Measurements from ENCODE around the gene EFNA3.

Gene EFNA3

DNA sequence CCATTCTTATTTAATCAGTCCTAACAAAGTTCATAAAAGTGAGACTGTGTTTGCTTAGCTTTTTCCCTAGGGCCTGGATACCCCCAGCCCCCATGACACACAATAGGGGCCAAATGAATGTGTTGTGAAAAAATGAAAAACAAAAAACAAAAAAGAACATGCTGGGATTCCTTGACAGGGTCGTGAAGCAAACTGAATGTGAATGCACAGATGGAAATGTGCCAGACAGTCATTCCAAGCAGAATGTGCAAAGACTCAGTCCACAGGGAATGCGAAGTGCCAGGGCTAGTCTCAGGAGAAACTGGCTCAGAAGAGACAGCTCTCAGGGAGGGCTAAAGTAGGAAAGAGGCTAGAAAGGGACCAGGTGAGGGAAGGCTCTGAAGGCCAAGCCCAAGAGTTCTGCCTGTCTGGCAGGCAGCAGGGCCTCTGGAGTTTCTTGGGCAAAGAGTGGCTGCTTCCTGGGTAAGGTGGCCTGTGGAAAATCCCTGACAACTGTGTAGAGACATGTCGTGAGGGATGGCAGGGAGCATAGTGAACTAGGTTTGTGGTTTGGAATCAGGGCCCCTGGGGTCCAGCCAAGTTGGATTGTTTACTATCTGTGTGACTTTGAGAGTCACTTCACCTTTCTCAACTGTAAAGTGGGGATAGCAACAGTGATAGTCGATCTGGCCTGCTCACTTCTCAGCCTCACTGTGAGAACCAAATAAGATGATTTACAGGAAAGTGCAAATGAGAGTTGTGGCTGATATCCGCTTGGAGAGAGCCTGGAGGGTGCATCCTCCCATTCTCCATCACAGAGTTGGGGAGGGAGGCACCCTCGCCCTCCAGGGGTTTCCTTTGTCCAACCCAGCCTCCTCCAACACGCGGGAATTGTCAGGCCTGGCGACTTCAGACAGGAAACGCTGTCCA lies 28.7 kb upstream of the EFNA3 start:
- DNase-seq = peak; percentile 4

DNA sequence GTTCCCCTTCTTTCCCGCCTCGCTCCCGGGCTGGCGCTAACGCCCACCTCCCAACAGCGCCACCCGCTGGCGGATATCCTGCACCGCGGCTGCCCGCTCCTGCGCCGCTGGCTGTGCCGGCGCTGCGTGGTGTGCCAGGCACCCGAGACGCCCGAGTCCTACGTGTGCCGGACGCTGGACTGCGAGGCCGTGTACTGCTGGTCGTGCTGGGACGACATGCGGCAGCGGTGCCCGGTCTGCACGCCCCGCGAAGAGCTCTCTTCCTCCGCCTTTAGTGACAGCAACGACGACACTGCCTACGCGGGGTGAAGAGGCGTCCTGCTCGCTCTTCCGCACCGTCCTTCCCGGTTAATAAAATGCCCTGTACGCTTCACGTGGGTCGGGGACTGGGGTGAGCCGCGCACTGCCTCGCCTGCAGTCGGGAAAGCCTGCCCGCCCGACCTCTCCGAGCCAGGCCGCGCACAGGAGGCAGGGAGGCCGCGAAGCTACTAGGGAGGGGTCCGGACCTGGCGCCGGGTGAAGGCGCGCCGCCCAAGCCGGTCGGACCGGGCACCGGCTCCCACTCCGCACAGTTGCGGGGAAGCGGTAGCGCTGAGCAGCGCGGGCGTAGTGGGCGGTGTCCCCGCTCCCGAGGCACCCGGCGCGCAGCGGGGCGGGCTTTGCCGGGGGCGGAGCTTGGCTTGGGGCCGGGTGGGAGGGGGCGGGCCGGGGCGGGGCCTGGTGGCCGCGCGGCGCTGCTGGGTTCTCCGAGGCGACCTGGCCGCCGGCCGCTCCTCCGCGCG lies 27.9 kb upstream of the EFNA3 start, which contains the start of gene ADAM15:
Gene ADAM15, plus strand, starts transcription at position 757 of the 782 bp plus-strand sequence. CDS start 71 bp downstream, outside the sequence.
- DNase-seq = peak; percentile 86

DNA sequence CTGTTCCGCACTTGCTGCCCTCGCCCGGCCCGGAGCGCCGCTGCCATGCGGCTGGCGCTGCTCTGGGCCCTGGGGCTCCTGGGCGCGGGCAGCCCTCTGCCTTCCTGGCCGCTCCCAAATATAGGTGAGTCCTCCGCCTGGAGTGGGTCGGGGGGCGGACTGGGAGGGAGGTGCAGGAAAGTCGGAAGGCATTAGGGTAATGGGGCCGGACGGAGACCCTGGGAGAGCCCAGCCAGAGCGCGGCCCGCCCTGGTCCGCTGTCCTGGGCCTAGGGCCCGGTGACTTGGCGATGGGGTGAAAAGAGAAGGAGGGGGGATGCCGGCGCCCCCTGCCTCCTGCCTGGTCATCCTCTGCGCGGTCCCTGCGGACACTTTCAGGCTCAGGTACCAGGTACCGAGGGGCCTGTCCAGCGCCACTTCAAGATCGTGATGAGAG lies 27.3 kb upstream of the EFNA3 start:
- no peak for DNase-seq

DNA sequence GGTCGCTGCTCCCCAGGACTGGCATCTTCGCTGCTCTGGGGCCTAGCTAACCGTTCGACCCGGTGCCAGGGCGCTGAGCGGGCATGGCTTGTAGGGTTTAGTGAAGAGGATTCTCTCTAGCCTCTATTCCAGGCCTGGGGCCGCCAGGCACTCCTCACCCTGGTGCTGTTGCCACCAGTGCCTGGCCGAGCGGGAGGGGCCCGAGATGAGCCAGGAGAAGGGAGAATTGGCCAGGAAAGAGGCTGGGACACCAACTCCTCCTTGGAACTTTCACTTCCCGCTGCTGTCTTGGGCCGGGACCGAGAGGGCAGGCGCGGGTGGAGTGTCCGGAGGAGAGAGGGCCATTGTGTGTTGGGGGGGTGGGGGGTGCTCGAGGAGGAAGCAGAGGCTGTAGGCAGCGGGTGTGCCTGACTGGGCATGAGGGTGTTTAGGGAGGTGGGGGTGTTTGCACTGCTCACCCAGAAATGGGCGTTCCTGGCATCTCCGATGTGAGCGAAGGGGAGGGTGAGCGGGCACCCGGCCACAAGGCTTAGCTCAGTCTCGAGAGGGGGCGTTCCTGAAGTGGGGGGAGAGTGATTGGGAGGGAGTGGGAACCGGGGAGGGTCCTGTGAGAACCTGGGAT lies 26.7 kb upstream of the EFNA3 start:
- peak; percentile 58 for DNase-seq

DNA sequence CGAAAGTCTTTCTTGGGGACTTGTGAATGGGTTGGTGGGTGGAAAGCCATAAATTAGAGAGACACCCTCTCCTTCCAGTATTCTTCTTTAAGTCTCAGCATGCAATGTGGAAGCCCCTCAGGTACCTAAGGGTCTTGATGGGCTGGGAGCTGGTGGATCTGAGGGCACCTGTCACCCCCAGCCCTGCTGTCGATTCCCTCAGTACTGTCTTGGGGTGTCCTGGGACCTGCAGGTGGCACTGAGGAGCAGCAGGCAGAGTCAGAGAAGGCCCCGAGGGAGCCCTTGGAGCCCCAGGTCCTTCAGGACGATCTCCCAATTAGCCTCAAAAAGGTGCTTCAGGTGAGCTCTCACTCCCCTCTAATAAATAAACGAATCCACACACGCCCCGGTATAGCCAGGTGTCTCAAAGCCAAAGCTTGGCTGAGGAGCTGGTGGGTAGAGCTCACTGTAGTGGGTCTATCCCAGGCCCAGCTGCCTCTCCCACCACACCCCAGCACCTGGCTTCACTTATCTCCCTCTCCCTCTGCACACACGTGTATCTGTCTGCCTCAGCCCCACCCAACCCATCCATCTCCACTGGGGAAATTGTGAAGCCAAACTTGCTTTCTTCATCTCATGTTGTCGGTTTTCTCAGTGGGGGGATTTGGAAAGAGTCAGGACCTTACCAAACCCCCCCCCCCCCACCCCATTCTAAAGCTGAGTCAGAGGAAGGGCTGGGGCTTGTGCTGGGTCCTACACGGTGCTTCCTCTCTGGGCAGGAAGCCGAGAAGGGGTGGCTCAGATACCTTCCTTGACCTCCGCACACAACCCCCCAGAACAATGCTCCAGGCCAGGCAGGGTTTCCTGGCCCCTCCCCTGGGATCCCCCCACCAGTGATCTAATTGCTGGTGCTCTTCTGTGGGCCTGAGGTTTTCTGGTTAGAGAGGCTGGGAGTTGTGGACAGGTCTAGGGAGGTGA lies 25.9 kb upstream of the EFNA3 start:
- peak; percentile 27 for DNase-seq

DNA sequence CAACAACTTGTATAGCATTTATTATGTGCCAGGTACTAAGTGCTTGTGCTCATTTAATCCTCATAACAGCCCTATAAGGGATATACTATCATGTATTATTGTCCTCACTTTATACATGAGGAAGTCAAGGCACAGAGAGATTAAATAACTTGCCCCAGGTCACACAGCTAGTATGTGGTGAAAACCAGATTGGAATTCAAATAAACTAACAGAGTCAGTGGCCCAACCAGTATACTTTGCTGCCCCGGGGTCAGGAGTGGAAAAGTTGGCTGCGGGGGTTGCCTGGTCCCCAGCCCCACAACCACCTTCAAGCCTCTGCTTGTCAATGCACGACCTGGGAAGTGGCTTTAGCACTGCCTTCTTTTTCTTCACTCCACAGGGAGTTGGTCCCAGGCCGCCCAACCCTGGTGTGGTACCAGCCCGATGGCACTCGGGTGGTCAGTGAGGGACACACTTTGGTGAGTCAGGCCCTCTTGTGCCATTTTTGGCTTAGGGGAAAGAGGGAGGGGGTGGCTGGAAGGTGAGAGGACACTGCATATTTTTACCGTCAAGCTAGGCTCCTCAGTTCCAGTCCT lies 25.0 kb upstream of the EFNA3 start:
- no peak for DNase-seq

DNA sequence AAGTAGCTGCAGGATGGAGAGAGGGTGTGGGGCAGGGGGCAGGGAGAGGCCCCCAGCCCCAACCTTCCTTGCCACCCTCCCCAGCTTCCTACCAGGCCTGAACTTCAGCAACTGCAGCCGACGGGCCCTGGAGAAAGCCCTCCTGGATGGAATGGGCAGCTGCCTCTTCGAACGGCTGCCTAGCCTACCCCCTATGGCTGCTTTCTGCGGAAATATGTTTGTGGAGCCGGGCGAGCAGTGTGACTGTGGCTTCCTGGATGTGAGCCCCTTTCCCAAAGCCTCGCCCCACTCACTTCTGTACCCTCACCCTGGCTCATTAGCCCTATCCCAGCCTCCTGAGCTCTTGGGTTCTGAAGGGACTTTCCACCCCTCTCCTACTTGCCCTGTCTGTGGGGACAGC lies 21.5 kb upstream of the EFNA3 start:
- no peak for DNase-seq

DNA sequence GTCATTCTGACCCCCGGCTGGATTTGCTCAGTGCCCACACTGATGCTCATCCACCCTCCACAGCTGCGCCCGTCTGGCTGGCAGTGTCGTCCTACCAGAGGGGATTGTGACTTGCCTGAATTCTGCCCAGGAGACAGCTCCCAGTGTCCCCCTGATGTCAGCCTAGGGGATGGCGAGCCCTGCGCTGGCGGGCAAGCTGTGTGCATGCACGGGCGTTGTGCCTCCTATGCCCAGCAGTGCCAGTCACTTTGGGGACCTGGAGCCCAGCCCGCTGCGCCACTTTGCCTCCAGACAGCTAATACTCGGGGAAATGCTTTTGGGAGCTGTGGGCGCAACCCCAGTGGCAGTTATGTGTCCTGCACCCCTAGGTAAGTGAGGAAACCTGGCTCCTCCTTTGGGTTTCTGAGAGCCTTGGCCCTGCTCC lies 20.8 kb upstream of the EFNA3 start:
- no peak for DNase-seq

DNA sequence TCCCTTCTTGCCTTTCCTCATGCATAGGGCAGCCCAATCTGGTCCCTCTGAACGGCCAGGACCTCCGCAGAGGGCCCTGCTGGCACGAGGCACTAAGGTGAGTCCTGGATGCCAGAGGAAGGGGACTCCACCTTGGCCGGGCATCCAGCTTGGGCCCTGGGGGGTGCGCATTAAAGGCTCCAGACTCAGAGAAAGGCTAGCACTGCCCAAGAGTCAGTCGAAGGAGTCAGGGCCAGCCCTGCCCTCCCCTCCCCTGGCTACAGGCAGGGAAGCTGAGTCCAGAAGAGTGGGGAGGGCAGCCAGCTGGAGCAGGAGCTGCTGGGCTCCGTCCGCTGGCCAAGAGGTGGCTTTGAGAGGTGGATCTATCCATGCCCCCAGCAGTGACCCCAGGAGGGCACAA lies 17.9 kb upstream of the EFNA3 start:
- DNase-seq = no peak

DNA sequence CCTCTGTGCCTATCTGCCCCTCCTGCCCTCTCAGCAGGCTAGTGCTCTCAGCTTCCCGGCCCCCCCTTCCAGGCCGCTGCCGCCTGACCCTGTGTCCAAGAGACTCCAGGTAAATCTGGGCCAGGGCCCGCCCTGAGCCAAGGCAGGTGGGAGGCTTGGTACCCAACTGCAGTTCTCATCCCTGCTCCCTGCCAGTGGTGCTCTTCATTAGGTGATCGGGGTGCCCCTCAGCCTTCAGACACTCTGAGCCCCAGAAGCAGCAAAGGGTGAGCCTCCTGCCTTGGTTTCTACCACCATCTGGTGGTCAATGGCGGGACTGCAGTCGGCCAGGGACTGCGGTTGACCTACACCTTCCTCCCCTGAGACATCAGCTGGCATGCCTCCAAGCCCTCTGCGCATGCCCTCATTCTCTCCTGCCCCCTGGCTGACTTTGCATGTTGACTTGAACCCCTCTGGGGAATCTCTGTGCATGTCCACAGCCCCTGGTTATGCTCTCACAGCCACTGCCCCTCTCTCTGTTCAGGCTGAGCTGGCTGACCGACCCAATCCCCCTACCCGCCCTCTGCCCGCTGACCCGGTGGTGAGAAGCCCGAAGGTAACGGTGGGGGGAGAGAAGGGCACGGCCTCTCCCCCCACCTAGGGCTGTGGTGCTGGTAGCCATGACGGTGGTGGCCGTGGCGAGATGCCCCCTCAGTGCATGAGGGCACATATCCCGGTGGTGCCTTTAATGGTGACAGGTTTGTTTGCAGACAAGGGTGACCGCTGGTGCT lies 17.1 kb upstream of the EFNA3 start:
- DNase-seq = peak; percentile 96

DNA sequence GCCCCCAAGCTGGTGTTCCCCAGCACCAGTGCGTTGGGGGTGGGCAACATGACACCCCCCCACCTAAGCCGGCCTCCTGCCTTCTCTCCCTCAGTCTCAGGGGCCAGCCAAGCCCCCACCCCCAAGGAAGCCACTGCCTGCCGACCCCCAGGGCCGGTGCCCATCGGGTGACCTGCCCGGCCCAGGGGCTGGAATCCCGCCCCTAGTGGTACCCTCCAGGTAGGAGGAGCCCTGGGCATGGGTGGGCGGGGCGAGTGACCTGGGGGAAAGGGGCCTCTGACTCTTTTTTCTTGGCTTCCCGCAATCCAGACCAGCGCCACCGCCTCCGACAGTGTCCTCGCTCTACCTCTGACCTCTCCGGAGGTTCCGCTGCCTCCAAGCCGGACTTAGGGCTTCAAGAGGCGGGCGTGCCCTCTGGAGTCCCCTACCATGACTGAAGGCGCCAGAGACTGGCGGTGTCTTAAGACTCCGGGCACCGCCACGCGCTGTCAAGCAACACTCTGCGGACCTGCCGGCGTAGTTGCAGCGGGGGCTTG lies 16.4 kb upstream of the EFNA3 start:
- DNase-seq = no peak

DNA sequence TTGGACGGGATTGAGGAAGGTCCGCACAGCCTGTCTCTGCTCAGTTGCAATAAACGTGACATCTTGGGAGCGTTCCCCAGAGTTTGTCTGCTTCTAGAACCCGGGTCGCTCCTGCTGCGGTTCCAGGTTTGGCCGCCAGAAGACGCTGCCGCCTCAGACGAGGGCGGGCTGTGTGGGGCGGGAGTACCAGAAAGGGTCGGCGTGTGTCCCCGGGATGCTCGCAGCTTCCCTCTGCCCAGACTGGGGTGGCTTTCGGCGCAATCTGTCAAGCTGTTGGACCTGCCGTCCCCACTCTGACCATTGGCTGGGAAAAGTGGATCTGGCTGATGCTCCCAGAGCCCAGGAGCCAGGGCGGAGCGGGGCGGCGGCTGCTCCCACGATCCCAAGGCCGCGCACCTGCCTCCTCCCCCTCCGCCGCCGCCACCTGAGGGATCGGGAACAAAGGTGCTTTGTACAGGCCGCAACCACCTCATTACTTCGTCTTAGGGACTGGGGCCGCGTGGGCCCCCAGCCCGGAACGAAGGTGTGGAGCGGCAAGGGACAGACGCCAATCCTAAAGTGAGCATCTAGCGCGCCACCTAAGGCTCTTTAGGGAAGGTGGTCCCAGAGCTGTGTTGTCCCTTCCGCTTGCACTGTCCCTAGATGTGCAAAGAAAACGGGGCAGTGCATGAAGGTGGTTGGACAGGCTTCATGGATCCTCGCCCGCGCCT lies 15.8 kb upstream of the EFNA3 start:
- peak; percentile 78 for DNase-seq

DNA sequence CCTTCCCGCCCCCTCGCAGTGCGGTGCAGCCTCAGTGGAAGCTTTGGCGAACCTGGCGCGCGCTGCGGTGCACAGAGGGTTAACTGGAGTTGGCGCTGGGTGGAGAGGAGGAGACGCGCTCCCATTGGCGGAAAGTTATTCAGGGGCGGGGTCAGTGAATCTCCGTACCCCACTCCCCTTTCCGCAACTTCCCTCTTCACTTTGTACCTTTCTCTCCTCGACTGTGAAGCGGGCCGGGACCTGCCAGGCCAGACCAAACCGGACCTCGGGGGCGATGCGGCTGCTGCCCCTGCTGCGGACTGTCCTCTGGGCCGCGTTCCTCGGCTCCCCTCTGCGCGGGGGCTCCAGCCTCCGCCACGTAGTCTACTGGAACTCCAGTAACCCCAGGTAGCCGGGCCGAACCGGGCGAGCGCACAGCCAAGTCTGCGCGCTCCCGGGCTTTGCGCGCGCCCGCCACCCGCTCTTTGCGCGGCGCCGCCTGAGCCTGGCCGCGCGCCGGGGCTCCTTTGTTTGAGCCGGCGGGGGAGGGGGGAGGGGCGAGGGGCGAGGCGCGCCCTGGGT lies 15.0 kb upstream of the EFNA3 start, which contains the start of gene EFNA4:
Gene EFNA4, plus strand, starts transcription at position 191 of the 561 bp plus-strand sequence. Its CDS starts 84 bp downstream, at position 275.
- DNase-seq = peak; percentile 88

DNA sequence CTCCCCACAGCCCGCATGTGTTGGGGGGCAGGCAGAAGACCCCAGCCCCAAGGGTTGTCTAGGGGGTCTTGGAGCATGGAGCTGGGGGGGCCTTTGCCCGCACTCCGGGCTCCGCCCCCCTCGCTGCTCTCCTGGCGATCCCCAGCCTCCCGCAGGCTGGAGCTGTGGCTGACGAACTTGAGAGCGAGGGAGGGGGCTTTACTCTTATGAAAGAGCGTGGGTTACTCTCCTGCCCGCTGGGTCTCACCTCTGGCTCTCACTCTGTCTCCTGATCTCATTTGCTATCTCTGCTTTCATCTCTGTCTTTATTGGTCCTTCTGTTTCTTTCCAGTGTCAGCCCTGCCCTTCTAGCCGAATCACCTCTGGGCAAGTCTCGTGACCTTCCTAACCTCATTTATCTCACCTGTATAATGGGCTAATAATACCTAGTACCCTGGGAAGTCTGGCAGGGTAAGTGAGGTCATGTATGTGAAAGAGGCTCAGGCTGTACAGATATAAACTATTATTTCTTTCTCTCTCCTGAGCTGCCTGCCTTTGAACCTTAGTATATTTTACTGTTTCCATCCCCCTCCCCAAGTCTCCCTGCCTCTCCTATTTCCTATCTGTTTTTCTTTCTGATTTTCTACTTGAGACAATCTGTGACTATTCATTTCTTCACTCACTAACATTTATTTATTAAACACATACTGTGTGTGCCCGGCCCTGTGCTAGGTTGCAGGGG lies 14.4 kb upstream of the EFNA3 start:
- peak; percentile 46 for DNase-seq

DNA sequence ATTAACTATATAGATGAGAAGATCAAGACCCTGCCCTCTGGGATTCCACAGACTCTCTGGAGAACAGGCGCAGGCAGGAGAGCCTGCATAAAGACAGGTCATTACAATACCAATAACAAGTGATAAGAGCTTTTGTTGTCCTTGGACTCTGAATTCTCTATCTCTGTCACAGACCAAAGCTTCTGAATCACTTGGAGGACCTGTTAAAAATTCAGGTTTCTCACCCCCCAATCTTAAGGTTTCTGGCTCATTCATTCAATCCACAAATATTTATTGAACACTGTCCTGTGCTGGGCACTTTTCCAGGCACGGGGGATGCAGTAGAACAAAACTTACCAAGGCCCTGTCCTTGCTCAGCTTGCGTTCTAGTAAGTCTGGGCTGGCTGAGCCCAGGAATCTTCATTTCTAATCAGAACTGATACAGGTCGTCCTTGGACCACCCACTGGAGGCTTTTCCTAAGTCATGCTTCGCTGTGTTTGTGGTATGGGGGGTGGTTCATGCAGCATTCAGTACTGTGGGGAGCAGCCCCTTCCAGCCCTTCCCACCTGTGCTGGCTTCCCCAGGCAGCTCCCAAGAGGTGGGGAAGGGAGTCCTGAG lies 13.7 kb upstream of the EFNA3 start:
- no peak for DNase-seq

DNA sequence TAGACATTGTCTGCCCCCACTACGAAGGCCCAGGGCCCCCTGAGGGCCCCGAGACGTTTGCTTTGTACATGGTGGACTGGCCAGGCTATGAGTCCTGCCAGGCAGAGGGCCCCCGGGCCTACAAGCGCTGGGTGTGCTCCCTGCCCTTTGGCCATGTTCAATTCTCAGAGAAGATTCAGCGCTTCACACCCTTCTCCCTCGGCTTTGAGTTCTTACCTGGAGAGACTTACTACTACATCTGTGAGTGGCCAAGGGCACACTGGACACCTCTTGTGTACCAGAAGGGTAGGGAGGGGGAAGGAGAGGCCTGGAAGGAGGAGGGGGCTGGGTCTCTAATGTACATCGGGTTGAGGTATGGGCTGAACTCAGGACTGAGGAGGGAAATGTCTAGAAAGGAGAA lies 11.9 kb upstream of the EFNA3 start:
- no peak for DNase-seq

DNA sequence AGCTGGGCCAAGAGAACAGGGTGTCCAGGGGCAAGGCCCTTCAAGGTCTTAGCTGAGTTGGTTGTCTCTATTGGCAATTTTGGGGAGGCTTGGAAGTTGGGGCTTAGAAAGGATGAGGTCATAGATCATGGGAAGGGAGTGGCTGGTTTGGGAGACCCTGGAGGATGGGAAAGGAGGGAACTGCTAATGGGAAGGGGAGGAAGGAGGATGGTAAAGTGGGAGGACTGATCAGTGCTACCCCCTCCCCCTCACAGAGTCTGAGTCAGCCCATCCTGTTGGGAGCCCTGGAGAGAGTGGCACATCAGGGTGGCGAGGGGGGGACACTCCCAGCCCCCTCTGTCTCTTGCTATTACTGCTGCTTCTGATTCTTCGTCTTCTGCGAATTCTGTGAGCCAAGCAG lies 10.0 kb upstream of the EFNA3 start:
- DNase-seq = no peak

DNA sequence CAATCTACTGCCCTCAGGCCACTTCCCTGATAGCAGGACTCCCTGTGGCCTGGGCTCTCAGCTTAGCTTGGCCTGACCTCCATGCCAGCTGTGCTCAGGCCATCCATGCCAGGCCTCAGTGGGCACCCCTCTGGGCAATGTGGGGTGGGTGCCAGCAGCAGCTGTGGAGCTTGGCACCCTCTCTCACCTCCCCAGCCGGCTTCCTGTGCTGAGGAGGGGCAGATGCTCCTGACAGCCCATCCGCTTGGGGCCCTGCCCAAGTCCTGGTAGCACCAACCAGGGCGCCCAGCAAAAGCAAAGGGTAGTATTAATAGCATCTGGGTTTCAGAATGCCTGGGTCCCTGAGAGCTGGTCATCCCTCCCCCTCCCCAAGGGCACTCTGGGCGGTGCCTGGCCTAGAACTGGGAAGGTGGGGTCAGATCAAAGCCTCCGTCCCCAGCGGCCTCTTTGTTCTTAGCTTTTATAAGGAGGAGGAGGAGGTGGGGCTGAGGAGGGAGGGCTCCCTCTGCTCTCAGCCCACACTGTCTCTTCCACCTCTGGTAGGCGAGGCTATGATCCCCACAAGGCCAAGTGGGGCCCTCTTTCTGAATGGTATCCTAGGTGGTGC lies 9.0 kb upstream of the EFNA3 start:
- no peak for DNase-seq
